CD1c-positive myeloid dendritic cell (primary cell): Measurements from ENCODE around the gene METTL25B.

ENCODE experiments used
- DNase-seq: peaks from one replicate; pipeline ENCODE4 v3.0.0-alpha.2; 2016; ENCODE audit errors: extremely low spot score

METTL25B gene

GRCh38 chr1:156768610-156769295, 40.5 kb downstream of the METTL25B start:
- DNase-seq = no peak

GRCh38 chr1:156772222-156772621, 44.0 kb downstream of the METTL25B start:
- DNase-seq = no peak

GRCh38 chr1:156772728-156773497, 44.6 kb downstream of the METTL25B start:
- no peak for DNase-seq

GRCh38 chr1:156773607-156774006, 45.3 kb downstream of the METTL25B start:
- no peak for DNase-seq

- no peak for DNase-seq
Measured at GRCh38 chr1:156775799-156776198, 47.5 kb downstream of the METTL25B start.

- no peak for DNase-seq
Measured at GRCh38 chr1:156776942-156777341, 48.7 kb downstream of the METTL25B start.

GRCh38 chr1:156777573-156777972, 49.3 kb downstream of the METTL25B start:
- no peak for DNase-seq

- DNase-seq = no peak
Measured at GRCh38 chr1:156781585-156782186, 53.4 kb downstream of the METTL25B start.

GRCh38 chr1:156785458-156785857, 57.2 kb downstream of the METTL25B start:
- no peak for DNase-seq
